HEK293T (cell line): ENCODE data around the gene DNMT3L.

Experiments
- BHLHE40 ChIP-seq: fragments of 450-650 bp; IDR thresholded peaks from 2 replicates; pipeline ENCODE4 v1.6.1; 2016; ENCODE audit warnings: mild to moderate bottlenecking, moderate library complexity, borderline replicate concordance
- FOXA1 ChIP-seq: fragments of 450-650 bp; IDR thresholded peaks from 2 replicates; pipeline ENCODE4 v1.6.1; 2016; ENCODE audit warnings: mild to moderate bottlenecking
- L3MBTL2 ChIP-seq: fragments of 450-650 bp; conservative IDR thresholded peaks from 2 replicates; pipeline ENCODE4 v1.6.1; 2016; ENCODE audit warnings: mild to moderate bottlenecking
- SUZ12 ChIP-seq: fragments of 450-650 bp; IDR thresholded peaks from 2 replicates; pipeline ENCODE4 v1.6.1; 2016; ENCODE audit warnings: mild to moderate bottlenecking
- TARDBP ChIP-seq: fragments of 450-650 bp; IDR thresholded peaks from 2 replicates; pipeline ENCODE4 v1.6.1; 2016

GRCh38 chr21:44262338-44263056 is 800 bp upstream of the DNMT3L start:
- TF ChIP-seq L3MBTL2 (no peak), FOXA1 (no peak), SUZ12 (no peak), BHLHE40 (no peak), TARDBP (no peak)
